Stomach (tissue), 4 donors: ENCODE data around the gene FHOD3.

Experiments
- EP300 ChIP-seq: sonication (generic); formaldehyde crosslinking; IDR thresholded peaks from one replicate; pipeline ENCODE4 v1.6.1; 2017; ENCODE audit warnings: antibody characterized with exemption
- POLR2AphosphoS5 ChIP-seq, 3 donors: sonication (generic); formaldehyde crosslinking; IDR thresholded peaks; one replicate each; pipeline ENCODE4 v1.6.1; 2016; ENCODE audit warnings: antibody characterized with exemption in 3 of 3
- TF ChIP-seq, protein P1 (sequence below), 7 experiments: fragments of 450-650 bp in 4 of 7; fragments of 200-600 bp in 3 of 7; sonication (generic) in 3 of 7; IDR thresholded peaks; one replicate each; pipeline ENCODE4 v1.5.1; 2016 to 2019; ENCODE audit warnings: antibody characterized with exemption in 7 of 7, control low read depth in 2 of 7, mild to moderate bottlenecking in 1 of 7

DNA sequence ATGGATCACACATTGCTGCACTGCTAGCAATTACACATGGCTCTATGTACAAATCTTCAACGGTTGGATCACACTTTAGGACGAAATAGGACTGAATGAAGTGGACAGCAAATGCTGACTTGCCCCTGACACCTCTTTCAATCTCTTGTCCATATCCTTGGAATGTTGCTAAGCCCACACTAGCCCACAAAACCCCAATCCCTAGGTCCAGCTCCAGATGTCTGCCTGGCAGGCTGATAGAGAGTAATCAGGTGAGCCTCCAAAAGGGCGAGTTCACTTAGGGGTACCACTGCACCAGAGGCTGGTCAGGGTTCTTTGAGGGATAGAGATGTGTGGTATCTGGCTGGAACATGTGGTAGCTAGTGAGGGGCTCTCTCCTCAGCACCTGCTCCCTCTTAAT is 18.5 kb upstream of the FHOD3 start:
- no peak for TF ChIP-seq EP300
- TF ChIP-seq, protein P1, sequence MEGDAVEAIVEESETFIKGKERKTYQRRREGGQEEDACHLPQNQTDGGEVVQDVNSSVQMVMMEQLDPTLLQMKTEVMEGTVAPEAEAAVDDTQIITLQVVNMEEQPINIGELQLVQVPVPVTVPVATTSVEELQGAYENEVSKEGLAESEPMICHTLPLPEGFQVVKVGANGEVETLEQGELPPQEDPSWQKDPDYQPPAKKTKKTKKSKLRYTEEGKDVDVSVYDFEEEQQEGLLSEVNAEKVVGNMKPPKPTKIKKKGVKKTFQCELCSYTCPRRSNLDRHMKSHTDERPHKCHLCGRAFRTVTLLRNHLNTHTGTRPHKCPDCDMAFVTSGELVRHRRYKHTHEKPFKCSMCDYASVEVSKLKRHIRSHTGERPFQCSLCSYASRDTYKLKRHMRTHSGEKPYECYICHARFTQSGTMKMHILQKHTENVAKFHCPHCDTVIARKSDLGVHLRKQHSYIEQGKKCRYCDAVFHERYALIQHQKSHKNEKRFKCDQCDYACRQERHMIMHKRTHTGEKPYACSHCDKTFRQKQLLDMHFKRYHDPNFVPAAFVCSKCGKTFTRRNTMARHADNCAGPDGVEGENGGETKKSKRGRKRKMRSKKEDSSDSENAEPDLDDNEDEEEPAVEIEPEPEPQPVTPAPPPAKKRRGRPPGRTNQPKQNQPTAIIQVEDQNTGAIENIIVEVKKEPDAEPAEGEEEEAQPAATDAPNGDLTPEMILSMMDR (IDR thresholded peaks at IDR 0.05), result no peak
- TF ChIP-seq POLR2AphosphoS5 (IDR thresholded peaks at IDR 0.05), result no peak
